Measurements from ENCODE around the gene EFNA4.
A peak's percentile ranks its signal among the peaks of the same experiment; 100 is the strongest.

The EFNA4 gene

GRCh38 chr1:155070721-155071569 lies 7.4 kb downstream of the EFNA4 start:
- Histone ChIP-seq H3K4me3 (ENCODE audit: low read depth in 1 of 2, low read length in 2 of 2) (peak overlapping the region; percentile 57 to 66), H3K27ac (ENCODE audit: low read length) (peak overlapping the region; percentile 16)

DNA sequence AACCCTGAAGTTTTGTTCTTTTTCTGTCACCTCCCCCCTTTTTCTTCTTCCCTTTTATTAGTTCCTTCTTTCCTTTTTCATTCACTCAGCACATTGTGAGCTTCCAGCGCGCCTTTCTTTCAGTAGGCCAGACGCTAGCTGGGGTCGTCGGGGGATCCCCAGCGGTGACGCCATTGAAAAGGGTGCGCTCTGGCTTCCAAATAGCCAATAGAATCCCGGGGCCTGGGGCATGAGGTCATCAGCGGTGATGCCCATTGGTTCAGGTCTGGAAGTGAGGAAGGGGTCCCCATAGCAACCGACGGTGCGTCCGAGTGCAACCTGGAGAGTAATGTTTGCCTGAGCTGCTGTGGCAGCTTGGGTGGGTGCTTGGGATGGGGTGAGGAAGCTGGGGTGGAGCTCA lies 8.2 kb downstream of the EFNA4 start:
- Histone ChIP-seq H3K4me1 (ENCODE audit: control insufficient read depth in 1 of 2, insufficient read depth in 2 of 2, low read length in 2 of 2) (peaks cover 3 to 17% of the 10 kb centered on the region in 2 donors), H3K36me3 (ENCODE audit: control insufficient read depth in 1 of 2, insufficient read depth in 2 of 2, low read length in 2 of 2) (no peaks in the 10 kb centered on the region), H3K27ac (ENCODE audit: low read length) (no peak overlapping the region), H3K9me3 (ENCODE audit: control insufficient read depth in 1 of 2, low read length in 2 of 2) (no peaks in the 10 kb centered on the region), H3K4me3 (ENCODE audit: low read depth in 1 of 2, low read length in 2 of 2) (peak overlapping the region in 1 of 2 donors; percentile 57), H3K27me3 (ENCODE audit: low read depth, low read length) (no peaks in the 10 kb centered on the region)

More at GRCh38 chr1:155070721-155071569, 7.4 kb downstream of the EFNA4 start:
- Histone ChIP-seq H3K27me3 (ENCODE audit: low read depth, low read length) (no peaks in the 10 kb centered on the region), H3K4me1 (ENCODE audit: control insufficient read depth in 1 of 2, insufficient read depth in 2 of 2, low read length in 2 of 2) (peaks cover 3 to 17% of the 10 kb centered on the region in 2 donors), H3K36me3 (ENCODE audit: control insufficient read depth in 1 of 2, insufficient read depth in 2 of 2, low read length in 2 of 2) (no peaks in the 10 kb centered on the region), H3K9me3 (ENCODE audit: control insufficient read depth in 1 of 2, low read length in 2 of 2) (no peaks in the 10 kb centered on the region)

DNA sequence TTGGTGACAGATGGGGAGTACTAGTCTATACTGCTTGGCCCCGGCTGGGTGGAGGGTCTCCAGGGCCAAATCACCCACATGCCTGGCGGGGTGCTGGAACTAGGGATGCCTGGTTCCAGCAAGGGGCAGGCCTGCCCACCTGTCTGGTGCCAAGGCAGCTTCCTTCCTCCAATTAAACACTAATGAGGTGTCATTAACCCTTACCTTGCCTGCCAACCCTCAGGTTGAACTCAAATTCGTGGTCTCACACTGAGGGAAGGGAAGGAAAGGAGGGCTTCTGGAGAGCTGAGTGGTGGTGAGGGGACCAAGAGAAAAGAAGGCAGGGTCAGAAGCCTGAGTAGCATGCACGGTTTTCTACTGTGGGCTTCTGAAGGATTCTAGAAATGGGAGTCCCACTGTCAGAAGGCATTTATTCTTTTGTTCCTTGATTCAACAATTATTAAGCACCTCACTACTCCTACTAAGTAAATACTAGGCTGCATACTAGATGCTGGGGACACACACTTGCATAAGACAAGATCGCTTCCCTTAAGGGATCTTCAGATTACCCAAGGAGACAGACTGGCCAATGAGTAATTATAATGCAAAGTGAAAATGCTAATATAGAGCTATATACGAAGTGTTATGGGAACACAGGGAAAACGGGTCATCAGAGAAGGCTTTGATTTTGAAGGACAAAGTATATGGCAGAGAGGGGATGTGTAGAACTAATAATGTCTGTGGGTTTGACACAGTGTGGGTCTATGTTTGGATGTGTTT lies 9.2 kb downstream of the EFNA4 start:
- Histone ChIP-seq H3K27me3 (ENCODE audit: low read depth, low read length) (no peaks in the 10 kb centered on the region), H3K9me3 (ENCODE audit: control insufficient read depth in 1 of 2, low read length in 2 of 2) (no peaks in the 10 kb centered on the region), H3K36me3 (ENCODE audit: control insufficient read depth in 1 of 2, insufficient read depth in 2 of 2, low read length in 2 of 2) (no peaks in the 10 kb centered on the region), H3K4me1 (ENCODE audit: control insufficient read depth in 1 of 2, insufficient read depth in 2 of 2, low read length in 2 of 2) (peaks cover 3 to 17% of the 10 kb centered on the region in 2 donors), H3K27ac (ENCODE audit: low read length) (no peak overlapping the region), H3K4me3 (ENCODE audit: low read depth in 1 of 2, low read length in 2 of 2) (no peak overlapping the region)

GRCh38 chr1:155073377-155074242 lies 10.1 kb downstream of the EFNA4 start:
- Histone ChIP-seq H3K27me3 (ENCODE audit: low read depth, low read length) (no peaks in the 10 kb centered on the region), H3K9me3 (ENCODE audit: control insufficient read depth in 1 of 2, low read length in 2 of 2) (no peaks in the 10 kb centered on the region), H3K4me3 (ENCODE audit: low read depth in 1 of 2, low read length in 2 of 2) (no peak overlapping the region), H3K4me1 (ENCODE audit: control insufficient read depth in 1 of 2, insufficient read depth in 2 of 2, low read length in 2 of 2) (peaks cover 3 to 20% of the 10 kb centered on the region in 2 donors), H3K36me3 (ENCODE audit: control insufficient read depth in 1 of 2, insufficient read depth in 2 of 2, low read length in 2 of 2) (no peaks in the 10 kb centered on the region), H3K27ac (ENCODE audit: low read length) (no peak overlapping the region)

DNA sequence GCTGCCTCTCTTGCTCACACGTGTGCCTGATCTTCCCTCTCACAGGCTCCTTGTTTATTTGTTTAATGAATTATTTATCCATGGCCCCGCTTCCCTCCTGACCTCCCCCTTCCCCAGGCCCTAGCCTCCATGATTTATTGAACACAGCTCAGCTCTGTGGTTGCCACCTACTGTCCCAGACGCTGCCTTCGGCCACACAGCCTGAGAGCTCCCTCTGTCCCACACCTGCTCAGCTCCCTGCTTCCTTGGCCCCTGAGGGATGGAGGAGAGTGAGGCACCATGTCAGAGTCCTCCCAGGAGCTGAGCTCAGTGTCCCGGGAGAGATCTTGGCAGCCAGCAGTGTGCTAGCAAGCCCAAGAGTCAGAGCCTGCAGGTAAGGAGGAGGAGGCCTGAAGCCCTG lies 12.0 kb downstream of the EFNA4 start:
- H3K27me3 ChIP-seq (ENCODE audit: low read depth, low read length): peaks cover 17% of the 10 kb centered on the region
- no peak overlapping the region for H3K27ac ChIP-seq (ENCODE audit: low read length)
- H3K9me3 ChIP-seq (ENCODE audit: control insufficient read depth in 1 of 2, low read length in 2 of 2): no peaks in the 10 kb centered on the region
- peaks cover 0 to 32% of the 10 kb centered on the region in 2 donors for H3K4me1 ChIP-seq (ENCODE audit: control insufficient read depth in 1 of 2, insufficient read depth in 2 of 2, low read length in 2 of 2)
- H3K4me3 ChIP-seq (ENCODE audit: low read depth in 1 of 2, low read length in 2 of 2): no peak overlapping the region
- no peaks in the 10 kb centered on the region for H3K36me3 ChIP-seq (ENCODE audit: control insufficient read depth in 1 of 2, insufficient read depth in 2 of 2, low read length in 2 of 2)

GRCh38 chr1:155076371-155076770 lies 12.8 kb downstream of the EFNA4 start:
- peaks cover 5 to 36% of the 10 kb centered on the region in 2 donors for H3K4me1 ChIP-seq (ENCODE audit: control insufficient read depth in 1 of 2, insufficient read depth in 2 of 2, low read length in 2 of 2)
- no peaks in the 10 kb centered on the region for H3K36me3 ChIP-seq (ENCODE audit: control insufficient read depth in 1 of 2, insufficient read depth in 2 of 2, low read length in 2 of 2)
- no peaks in the 10 kb centered on the region for H3K9me3 ChIP-seq (ENCODE audit: control insufficient read depth in 1 of 2, low read length in 2 of 2)
- no peak overlapping the region for H3K27ac ChIP-seq (ENCODE audit: low read length)
- no peak overlapping the region for H3K4me3 ChIP-seq (ENCODE audit: low read depth in 1 of 2, low read length in 2 of 2)
- peaks cover 25% of the 10 kb centered on the region for H3K27me3 ChIP-seq (ENCODE audit: low read depth, low read length)

DNA sequence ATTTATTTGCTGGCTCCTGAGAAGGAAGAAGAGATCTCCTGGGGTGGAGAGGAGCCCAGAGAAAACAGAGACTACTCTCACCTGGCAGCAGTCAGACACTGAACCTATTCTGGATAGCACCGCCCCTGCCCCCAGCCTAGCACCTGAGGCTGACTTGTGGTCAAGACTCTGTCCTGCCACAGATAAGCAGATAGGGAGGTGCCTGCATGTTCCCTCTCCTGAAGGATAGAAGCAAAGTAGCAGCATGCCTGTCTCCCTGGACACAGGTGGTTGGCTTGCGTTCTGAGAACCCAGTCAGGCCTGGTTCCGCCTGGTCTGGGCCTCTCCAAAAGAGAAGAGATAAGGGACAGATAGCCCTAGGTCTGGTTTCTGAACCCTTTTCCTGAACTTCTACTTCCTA lies 13.8 kb downstream of the EFNA4 start:
- Histone ChIP-seq H3K27me3 (ENCODE audit: low read depth, low read length) (peaks cover 33% of the 10 kb centered on the region), H3K36me3 (ENCODE audit: control insufficient read depth in 1 of 2, insufficient read depth in 2 of 2, low read length in 2 of 2) (no peaks in the 10 kb centered on the region), H3K27ac (ENCODE audit: low read length) (no peak overlapping the region), H3K4me1 (ENCODE audit: control insufficient read depth in 1 of 2, insufficient read depth in 2 of 2, low read length in 2 of 2) (peaks cover 8 to 40% of the 10 kb centered on the region in 2 donors), H3K9me3 (ENCODE audit: control insufficient read depth in 1 of 2, low read length in 2 of 2) (no peaks in the 10 kb centered on the region), H3K4me3 (ENCODE audit: low read depth in 1 of 2, low read length in 2 of 2) (no peak overlapping the region)

GRCh38 chr1:155077758-155078445 lies 14.4 kb downstream of the EFNA4 start:
- no peaks in the 10 kb centered on the region for H3K36me3 ChIP-seq (ENCODE audit: control insufficient read depth in 1 of 2, insufficient read depth in 2 of 2, low read length in 2 of 2)
- H3K9me3 ChIP-seq (ENCODE audit: control insufficient read depth in 1 of 2, low read length in 2 of 2): no peaks in the 10 kb centered on the region
- no peak overlapping the region for H3K4me3 ChIP-seq (ENCODE audit: low read depth in 1 of 2, low read length in 2 of 2)
- no peak overlapping the region for H3K27ac ChIP-seq (ENCODE audit: low read length)
- H3K27me3 ChIP-seq (ENCODE audit: low read depth, low read length): peaks cover 39% of the 10 kb centered on the region
- H3K4me1 ChIP-seq (ENCODE audit: control insufficient read depth in 1 of 2, insufficient read depth in 2 of 2, low read length in 2 of 2): peaks cover 8 to 45% of the 10 kb centered on the region in 2 donors

GRCh38 chr1:155078469-155079209 lies 15.1 kb downstream of the EFNA4 start, which contains the start of gene EFNA3:
TSS of gene EFNA3 (plus strand) at chr1:155078837. CDS start at chr1:155078942, 105 bp downstream.
- Histone ChIP-seq H3K27ac (ENCODE audit: low read length) (no peak within 1 kb of the TSS), H3K4me3 (ENCODE audit: low read depth in 1 of 2, low read length in 2 of 2) (peak within 1 kb of the TSS; percentile 26 to 53), H3K27me3 (ENCODE audit: low read depth, low read length) (peaks cover 46% of the 10 kb centered on the region), H3K36me3 (ENCODE audit: control insufficient read depth in 1 of 2, insufficient read depth in 2 of 2, low read length in 2 of 2) (no peaks in the 10 kb centered on the region), H3K4me1 (ENCODE audit: control insufficient read depth in 1 of 2, insufficient read depth in 2 of 2, low read length in 2 of 2) (peaks cover 8 to 46% of the 10 kb centered on the region in 2 donors), H3K9me3 (ENCODE audit: control insufficient read depth in 1 of 2, low read length in 2 of 2) (no peaks in the 10 kb centered on the region)

- Histone ChIP-seq H3K36me3 (ENCODE audit: control insufficient read depth in 1 of 2, insufficient read depth in 2 of 2, low read length in 2 of 2) (no peaks in the 10 kb centered on the region), H3K27ac (ENCODE audit: low read length) (no peak overlapping the region), H3K4me3 (ENCODE audit: low read depth in 1 of 2, low read length in 2 of 2) (peak overlapping the region in 1 of 2 donors; percentile 53), H3K27me3 (ENCODE audit: low read depth, low read length) (peaks cover 51% of the 10 kb centered on the region), H3K9me3 (ENCODE audit: control insufficient read depth in 1 of 2, low read length in 2 of 2) (no peaks in the 10 kb centered on the region), H3K4me1 (ENCODE audit: control insufficient read depth in 1 of 2, insufficient read depth in 2 of 2, low read length in 2 of 2) (peaks cover 8 to 50% of the 10 kb centered on the region in 2 donors)
Observed at GRCh38 chr1:155079210-155079486, 15.6 kb downstream of the EFNA4 start.

Measured in muscle layer of duodenum (tissue), 2 donors.